T-helper 2 cell treated with Interferon-gamma antibody and Interleukin-4, amounts not matched to agents 100 ng/mL and 5 ng/mL, for 36 hours (primary cell): Measurements from ENCODE around the gene CLHC1. TPM values are rescaled to one million over a fixed set of nuclear protein-coding genes. Genes with fewer than 3 reads are reported as not detected.
"Not testable (repeated sequence)": the region's sequence is repeated elsewhere in the genome, so short reads cannot be mapped to it uniquely, and the experiment has no call there.

Source experiments
- intact Hi-C: fragments of 100-400 bp; cut with micrococcal nuclease; formaldehyde crosslinking; loops from one replicate; pipeline ENCODE4 v1.15.1; 2023
- total RNA-seq: library from RNA; stranded (reverse); gene quantifications from 2 replicates; pipeline ENCODE4 v1.2.3, GENCODE V29; 2022

The CLHC1 gene
- total RNA-seq, 1 donor from 2014 or later, result 14.6 TPM

- intact Hi-C loops, result no loop called here
Measured at GRCh38 chr2:55137024-55137958, 94.8 kb downstream of the CLHC1 start.

GRCh38 chr2:55136138-55136541 lies 96.0 kb downstream of the CLHC1 start:
- intact Hi-C loops, result no loop called here

GRCh38 chr2:55135491-55135890 lies 96.6 kb downstream of the CLHC1 start:
- intact Hi-C loops, result loop anchor here (2.0 kb wide), 1 partner anchor 413 kb away; the partner anchor contains the start of gene EML6

GRCh38 chr2:55134316-55134706 lies 97.8 kb downstream of the CLHC1 start:
- intact Hi-C loops, result loop anchor here (2.0 to 5.0 kb wide), 3 partner anchors 88 to 577 kb away; partner anchors contain the start of gene EML6

- intact Hi-C loops, result loop anchor here (1.0 to 5.0 kb wide), 4 partner anchors 83 to 576 kb away; partner anchors contain the start of genes EML6 and RTN4
Measured at GRCh38 chr2:55133467-55134315, 98.4 kb downstream of the CLHC1 start.

- intact Hi-C loops, result loop anchor here (5.0 kb wide), 2 partner anchors 91 to 574 kb away; no protein-coding TSS in a partner anchor
Measured at GRCh38 chr2:55130849-55131248, 101.2 kb downstream of the CLHC1 start.

GRCh38 chr2:55126643-55127042 lies 105.5 kb downstream of the CLHC1 start:
- intact Hi-C loops, result not testable (repeated sequence)

Other genes starting within 250 kb of the CLHC1 start
- gene RTN4, start 181.8 kb downstream of the CLHC1 start, total RNA-seq, result 88.5 and 95.4 TPM in 2 replicates
- 925 and 932 TPM in 2 replicates for gene RPS27A, start 395 bp upstream of the CLHC1 start, total RNA-seq
- 24.6 and 24.9 TPM in 2 replicates for gene MTIF2, start 36.9 kb upstream of the CLHC1 start, total RNA-seq
- gene CCDC88A, start 187.6 kb upstream of the CLHC1 start, total RNA-seq, result 14.4 and 21.0 TPM in 2 replicates